Transverse colon (tissue), 4 donors: Measurements from ENCODE around the gene CNKSR3. TPM values are rescaled to one million over a fixed set of nuclear protein-coding genes. Genes with fewer than 3 reads are reported as not detected.

Source experiments
- DNase-seq: peaks from one replicate; pipeline ENCODE4 v3.0.0-alpha.2; 2019
- H3K27ac ChIP-seq, 4 donors: fragments of 200-600 bp; sonication (generic); 2 replicates each; pipeline ENCODE4 v1.5.1; 2016 to 2018; ENCODE audit warnings: inconsistent platforms in 4 of 4
- H3K27me3 ChIP-seq: fragments of 200-600 bp; sonication (generic); 2 replicates; pipeline ENCODE4 v1.5.1; 2017; ENCODE audit warnings: inconsistent platforms
- H3K36me3 ChIP-seq, 4 donors: fragments of 200-600 bp; sonication (generic); 2 replicates each; pipeline ENCODE4 v1.5.1; 2017 to 2019; ENCODE audit warnings: inconsistent platforms in 4 of 4
- H3K4me1 ChIP-seq, 4 donors: fragments of 200-600 bp; sonication (generic); 2 replicates each; pipeline ENCODE4 v1.5.1; 2017 to 2020; ENCODE audit warnings: inconsistent platforms in 4 of 4
- H3K4me3 ChIP-seq, 4 donors: fragments of 200-600 bp; sonication (generic); 1 replicate in 1 of 4; 2 replicates in 3 of 4; pipeline versions ENCODE4 v1.5.1 to v1.6.1; 2017 to 2019; ENCODE audit warnings: inconsistent platforms in 4 of 4
- H3K9me3 ChIP-seq, 2 donors: fragments of 200-600 bp; sonication (generic); 2 replicates each; pipeline ENCODE4 v1.5.1; 2017 to 2019; ENCODE audit warnings: inconsistent platforms in 2 of 2
- EP300 ChIP-seq: sonication (generic); formaldehyde crosslinking; IDR thresholded peaks from one replicate; pipeline ENCODE4 v1.6.1; 2017; ENCODE audit warnings: antibody characterized with exemption, low read depth
- POLR2A ChIP-seq: fragments of 450-650 bp; IDR thresholded peaks from one replicate; pipeline ENCODE4 v1.6.1; 2016; ENCODE audit warnings: antibody characterized with exemption, mild to moderate bottlenecking, moderate library complexity
- POLR2AphosphoS5 ChIP-seq, 3 donors: sonication (generic); formaldehyde crosslinking; IDR thresholded peaks; one replicate each; pipeline ENCODE4 v1.6.1; 2016; ENCODE audit warnings: antibody characterized with exemption in 3 of 3
- WGBS, 2 donors: methylation state at CpG; one replicate each; pipeline ENCODE4 v1.1.5; 2018; ENCODE audit warnings: low coverage in 1 of 2; 5-methylcytosine and 5-hydroxymethylcytosine counted together
- in situ Hi-C, 4 donors: fragments of 200-750 bp; cut with MboI; loops; one replicate each; pipeline versions ENCODE4 v1.15.0 to v1.15.1; 2017; ENCODE audit warnings: low sequenced_read_pairs in 3 of 4, low pct_ligation_motif_present in 1 of 4, low pct_unique_long_range_greater_than_20kb in 1 of 4
- intact Hi-C: fragments of 100-400 bp; cut with DNase I; formaldehyde crosslinking; loops from one replicate; pipeline ENCODE4 v1.15.1; 2023; ENCODE audit warnings: low total_unique reads
- total RNA-seq, 4 donors: library from RNA; depleted of rRNA; stranded (reverse); fragments of >200 nt; gene quantifications; one replicate each; pipeline ENCODE4 v1.1.0, GENCODE V29; 2016
- TF ChIP-seq, protein P1 (sequence below), 5 experiments: fragments of 200-600 bp in 3 of 5; fragments of 450-650 bp in 2 of 5; sonication (generic) in 3 of 5; IDR thresholded peaks; 1 replicate in 2 of 5; 2 replicates in 3 of 5; pipeline ENCODE4 v1.5.1; 2016 to 2017; ENCODE audit warnings: antibody characterized with exemption in 5 of 5, inconsistent platforms in 3 of 5, mild to moderate bottlenecking in 2 of 5, moderate library complexity in 1 of 5

Gene CNKSR3
- total RNA-seq, 4 donors from 2014 or later = 4.0 to 27.3 (median 16.9) TPM

DNA sequence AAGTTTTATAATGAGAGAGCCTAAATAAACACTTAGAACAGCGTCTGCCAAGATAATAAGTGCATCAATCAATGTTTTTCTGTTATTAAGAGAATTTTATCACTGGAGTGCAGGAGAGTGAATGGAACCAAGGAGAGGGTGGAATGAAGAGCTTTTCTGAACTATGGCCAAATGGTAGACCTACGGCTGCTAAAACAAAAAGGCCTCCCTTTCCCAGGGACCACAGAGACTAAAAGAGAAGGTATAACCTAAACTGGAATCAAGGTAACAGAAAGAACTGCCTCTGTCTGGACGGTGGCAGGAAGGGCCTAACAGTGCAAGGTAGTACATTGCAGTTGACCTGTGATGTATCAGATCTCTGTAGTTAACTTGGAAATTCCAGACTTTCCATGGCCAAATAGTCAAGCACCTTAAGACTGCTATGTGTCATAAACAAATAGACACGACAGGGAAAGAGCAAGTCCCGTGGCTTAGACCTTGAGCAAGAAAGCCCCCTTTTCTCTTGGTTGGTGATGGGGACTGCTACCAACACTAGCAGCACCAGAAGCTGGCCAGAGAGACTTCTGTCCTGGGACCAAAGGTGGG lies 5.5 kb downstream of the CNKSR3 start:
- no peaks in the 10 kb centered on the region for H3K27me3 ChIP-seq
- TF ChIP-seq EP300 = no peak
- TF ChIP-seq POLR2A = no peak
- TF ChIP-seq POLR2AphosphoS5 (IDR thresholded peaks at IDR 0.05) = no peak
- TF ChIP-seq, protein P1, sequence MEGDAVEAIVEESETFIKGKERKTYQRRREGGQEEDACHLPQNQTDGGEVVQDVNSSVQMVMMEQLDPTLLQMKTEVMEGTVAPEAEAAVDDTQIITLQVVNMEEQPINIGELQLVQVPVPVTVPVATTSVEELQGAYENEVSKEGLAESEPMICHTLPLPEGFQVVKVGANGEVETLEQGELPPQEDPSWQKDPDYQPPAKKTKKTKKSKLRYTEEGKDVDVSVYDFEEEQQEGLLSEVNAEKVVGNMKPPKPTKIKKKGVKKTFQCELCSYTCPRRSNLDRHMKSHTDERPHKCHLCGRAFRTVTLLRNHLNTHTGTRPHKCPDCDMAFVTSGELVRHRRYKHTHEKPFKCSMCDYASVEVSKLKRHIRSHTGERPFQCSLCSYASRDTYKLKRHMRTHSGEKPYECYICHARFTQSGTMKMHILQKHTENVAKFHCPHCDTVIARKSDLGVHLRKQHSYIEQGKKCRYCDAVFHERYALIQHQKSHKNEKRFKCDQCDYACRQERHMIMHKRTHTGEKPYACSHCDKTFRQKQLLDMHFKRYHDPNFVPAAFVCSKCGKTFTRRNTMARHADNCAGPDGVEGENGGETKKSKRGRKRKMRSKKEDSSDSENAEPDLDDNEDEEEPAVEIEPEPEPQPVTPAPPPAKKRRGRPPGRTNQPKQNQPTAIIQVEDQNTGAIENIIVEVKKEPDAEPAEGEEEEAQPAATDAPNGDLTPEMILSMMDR (IDR thresholded peaks at IDR 0.05) = no peak
- DNase-seq = no peak
- no peaks in the 10 kb centered on the region for H3K9me3 ChIP-seq
- intact Hi-C loops (no loop called here), in situ Hi-C loops (no loop called here)
- H3K27ac ChIP-seq = no peak overlapping the region
- no peaks in the 10 kb centered on the region for H3K36me3 ChIP-seq
- H3K4me1 ChIP-seq = peaks cover 0 to 32% (median 16%) of the 10 kb centered on the region in 4 donors
- WGBS, 2 donors = 82 to 90% methylated on average over 2 to 5 of the region's 5 CpGs
- no peak overlapping the region for H3K4me3 ChIP-seq

- no peaks in the 10 kb centered on the region for H3K9me3 ChIP-seq
- H3K27me3 ChIP-seq = no peaks in the 10 kb centered on the region
- intact Hi-C loops (no loop called here), in situ Hi-C loops (no loop called here)
- no peaks in the 10 kb centered on the region for H3K36me3 ChIP-seq
- TF ChIP-seq POLR2AphosphoS5 (IDR thresholded peaks at IDR 0.05) = no peak
- TF ChIP-seq POLR2A = no peak
- TF ChIP-seq, protein P1 (IDR thresholded peaks at IDR 0.05) = no peak
- TF ChIP-seq EP300 = no peak
- no peak for DNase-seq
- H3K4me1 ChIP-seq = peaks cover 0 to 32% (median 16%) of the 10 kb centered on the region in 4 donors
- H3K27ac ChIP-seq = peak overlapping the region in 1 of 4 donors; percentile 15
- WGBS, 2 donors = 67 to 76% methylated on average over 4 of the region's 4 CpGs
- no peak overlapping the region for H3K4me3 ChIP-seq
These were observed 6.4 kb downstream of the CNKSR3 start for GRCh38 chr6:154504102-154504501.

- no peak for DNase-seq
- in situ Hi-C loops = no loop called here
- TF ChIP-seq POLR2A = no peak
- TF ChIP-seq, protein P1 (IDR thresholded peaks at IDR 0.05) = no peak
- TF ChIP-seq POLR2AphosphoS5 (IDR thresholded peaks at IDR 0.05) = no peak
- no peak for TF ChIP-seq EP300
- Histone ChIP-seq H3K4me1 (peaks cover 0 to 30% (median 14%) of the 10 kb centered on the region in 4 donors), H3K4me3 (no peak overlapping the region), H3K27me3 (no peaks in the 10 kb centered on the region), H3K36me3 (no peaks in the 10 kb centered on the region), H3K9me3 (no peaks in the 10 kb centered on the region), H3K27ac (peak overlapping the region in 1 of 4 donors; percentile 15)
- 48 to 67% methylated on average over 1 to 5 of the region's 5 CpGs for WGBS, 2 donors
- intact Hi-C loops = no loop called here
These were observed 6.8 kb downstream of the CNKSR3 start for GRCh38 chr6:154503658-154504057.

DNA sequence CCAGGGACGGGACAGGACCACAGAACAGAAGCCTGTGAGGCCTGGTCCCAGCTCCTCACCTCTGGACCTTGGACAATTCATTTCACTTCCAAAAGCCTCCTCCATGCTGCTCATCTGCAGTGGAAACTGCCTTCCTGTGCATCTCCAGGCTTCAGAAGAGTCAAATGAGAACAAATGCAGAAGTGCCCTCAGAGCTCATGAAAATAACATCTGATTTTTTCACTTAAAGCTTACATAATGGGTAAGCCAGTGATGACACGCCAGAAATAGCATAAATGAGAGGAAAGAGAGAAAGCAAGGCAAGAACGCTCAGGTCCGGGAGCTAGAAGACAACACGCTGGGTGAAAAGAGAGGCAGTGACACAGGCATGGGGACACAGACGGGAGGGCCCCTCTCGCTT lies 7.9 kb downstream of the CNKSR3 start:
- Histone ChIP-seq H3K27me3 (no peaks in the 10 kb centered on the region), H3K9me3 (no peaks in the 10 kb centered on the region), H3K4me1 (peaks cover 0 to 18% (median 5%) of the 10 kb centered on the region in 4 donors), H3K36me3 (no peaks in the 10 kb centered on the region), H3K4me3 (no peak overlapping the region), H3K27ac (no peak overlapping the region)
- no peak for TF ChIP-seq POLR2AphosphoS5 (IDR thresholded peaks at IDR 0.05)
- TF ChIP-seq POLR2A = no peak
- TF ChIP-seq EP300 = no peak
- TF ChIP-seq, protein P1 (IDR thresholded peaks at IDR 0.05) = no peak
- WGBS, 2 donors = 73 to 88% methylated on average over 6 of the region's 7 CpGs
- no peak for DNase-seq
- intact Hi-C loops = no loop called here
- in situ Hi-C loops = no loop called here
